ENCODE results near the gene IER5L.

Gene IER5L

DNA sequence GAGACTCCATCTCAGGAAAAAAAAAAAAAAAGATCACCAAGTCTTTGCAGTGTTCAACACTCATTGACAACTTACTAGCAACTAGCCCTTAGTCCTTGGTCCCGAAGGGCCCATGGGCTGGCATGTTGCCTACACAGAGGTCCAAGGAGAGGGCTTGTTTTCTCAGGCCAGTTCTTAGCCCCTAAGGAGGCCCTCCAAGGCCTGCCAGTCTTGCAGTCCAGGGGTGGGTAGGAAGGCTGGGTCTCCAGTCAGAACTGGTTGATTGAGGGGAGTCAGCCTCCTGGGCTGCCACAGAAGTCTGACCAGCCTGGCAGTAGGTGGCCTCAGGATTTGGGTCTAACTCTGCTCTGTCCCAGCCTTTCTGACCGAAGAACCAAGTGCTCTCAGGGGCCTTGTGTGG is 32.7 kb downstream of the IER5L start:
- no peak for DNase-seq (ENCODE audit: low read depth)
- no peak overlapping the region for H3K4me3 ChIP-seq (ENCODE audit: low read length)
- TF ChIP-seq, protein P1, sequence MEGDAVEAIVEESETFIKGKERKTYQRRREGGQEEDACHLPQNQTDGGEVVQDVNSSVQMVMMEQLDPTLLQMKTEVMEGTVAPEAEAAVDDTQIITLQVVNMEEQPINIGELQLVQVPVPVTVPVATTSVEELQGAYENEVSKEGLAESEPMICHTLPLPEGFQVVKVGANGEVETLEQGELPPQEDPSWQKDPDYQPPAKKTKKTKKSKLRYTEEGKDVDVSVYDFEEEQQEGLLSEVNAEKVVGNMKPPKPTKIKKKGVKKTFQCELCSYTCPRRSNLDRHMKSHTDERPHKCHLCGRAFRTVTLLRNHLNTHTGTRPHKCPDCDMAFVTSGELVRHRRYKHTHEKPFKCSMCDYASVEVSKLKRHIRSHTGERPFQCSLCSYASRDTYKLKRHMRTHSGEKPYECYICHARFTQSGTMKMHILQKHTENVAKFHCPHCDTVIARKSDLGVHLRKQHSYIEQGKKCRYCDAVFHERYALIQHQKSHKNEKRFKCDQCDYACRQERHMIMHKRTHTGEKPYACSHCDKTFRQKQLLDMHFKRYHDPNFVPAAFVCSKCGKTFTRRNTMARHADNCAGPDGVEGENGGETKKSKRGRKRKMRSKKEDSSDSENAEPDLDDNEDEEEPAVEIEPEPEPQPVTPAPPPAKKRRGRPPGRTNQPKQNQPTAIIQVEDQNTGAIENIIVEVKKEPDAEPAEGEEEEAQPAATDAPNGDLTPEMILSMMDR (IDR thresholded peaks at IDR 0.05; ENCODE audit: insufficient read depth, low read depth, low read length, missing control alignments), result no peak

DNA sequence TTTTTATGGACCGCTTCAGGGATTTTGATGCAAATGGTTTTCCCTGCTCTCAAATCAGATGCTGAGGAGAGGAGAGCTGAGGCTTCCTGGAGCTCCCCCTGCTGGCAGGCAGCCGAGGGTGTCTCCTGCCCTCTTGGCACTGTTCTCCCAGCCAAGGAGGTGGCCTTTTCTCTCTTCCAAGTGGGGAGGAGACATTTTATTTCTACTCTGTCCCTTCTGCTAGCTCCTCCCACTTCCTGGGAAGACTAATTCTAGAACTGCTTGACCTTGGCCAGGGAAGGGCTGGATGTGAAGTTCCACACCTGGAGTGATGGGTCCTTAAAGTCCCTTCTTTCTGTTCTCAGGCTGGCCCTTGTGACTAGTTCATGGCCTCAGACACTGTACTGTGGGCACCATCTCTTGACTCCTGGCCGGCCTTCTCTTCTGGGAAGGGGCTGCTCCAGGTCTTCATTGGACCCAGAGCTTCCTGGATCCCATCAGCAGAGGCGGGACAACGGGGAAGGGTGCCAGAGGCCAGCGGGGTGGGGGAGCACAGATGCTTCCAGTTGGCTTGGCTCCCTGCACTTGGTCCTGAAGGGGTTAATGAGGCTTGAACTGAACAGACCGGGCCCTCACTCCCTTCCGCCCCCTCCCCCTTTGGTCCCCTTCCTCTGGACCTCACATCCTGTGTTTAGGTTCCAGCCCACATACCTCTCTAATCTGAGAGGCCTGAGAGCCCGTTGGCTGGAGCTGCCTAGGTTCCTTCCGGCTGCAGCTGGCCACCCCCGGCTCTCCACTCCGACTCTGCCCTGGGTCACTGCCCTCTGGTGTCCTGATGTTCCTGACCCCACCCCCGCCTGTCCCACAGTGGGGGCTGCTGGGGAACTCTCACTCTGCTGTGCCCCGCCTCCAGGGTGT is 34.8 kb downstream of the IER5L start:
- DNase-seq (ENCODE audit: low read depth), result peak; percentile 80
- H3K4me3 ChIP-seq (ENCODE audit: low read length), result no peak overlapping the region
- TF ChIP-seq, protein P1 (IDR thresholded peaks at IDR 0.05; ENCODE audit: insufficient read depth, low read depth, low read length, missing control alignments), result peak; percentile 97

DNA sequence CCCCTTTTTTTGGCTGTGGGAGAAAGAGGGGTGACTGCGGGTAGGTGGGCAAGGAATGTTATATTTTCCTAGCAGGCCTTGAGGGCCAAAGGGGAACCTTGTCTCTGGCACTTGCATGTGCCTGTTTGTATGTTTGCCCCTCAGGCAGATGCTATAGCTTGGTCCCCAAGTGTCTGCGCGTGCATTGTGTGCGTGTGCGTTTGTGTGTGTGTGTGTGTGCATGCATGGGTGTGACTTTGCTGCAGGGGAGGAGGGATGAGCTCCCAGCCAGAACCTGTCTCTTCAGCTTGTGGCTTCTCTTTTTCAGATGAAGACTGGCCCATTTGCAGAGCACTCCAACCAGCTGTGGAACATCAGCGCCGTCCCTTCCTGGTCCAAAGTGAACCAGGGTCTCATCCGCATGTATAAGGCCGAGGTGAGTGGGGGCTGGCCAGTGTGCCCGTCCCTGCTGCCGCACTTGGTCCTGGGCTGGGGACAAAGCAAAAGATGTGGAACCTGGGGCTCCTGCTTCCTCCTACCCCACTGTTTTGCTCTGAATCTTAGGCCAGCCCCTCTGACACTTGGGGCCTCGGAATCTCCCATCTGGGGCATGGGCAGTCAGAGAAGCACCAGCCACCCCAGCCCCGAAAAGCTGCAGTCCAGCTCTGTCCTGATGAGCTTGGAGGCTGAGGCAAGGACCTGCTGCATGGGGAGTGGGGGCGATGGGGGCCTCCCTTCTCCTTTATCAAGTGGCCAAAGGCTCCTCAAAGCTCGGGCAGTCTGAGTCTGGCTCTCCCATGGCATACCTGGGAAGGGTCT is 35.7 kb downstream of the IER5L start:
- TF ChIP-seq, protein P1 (IDR thresholded peaks at IDR 0.05; ENCODE audit: insufficient read depth, low read depth, low read length, missing control alignments), result no peak

DNA sequence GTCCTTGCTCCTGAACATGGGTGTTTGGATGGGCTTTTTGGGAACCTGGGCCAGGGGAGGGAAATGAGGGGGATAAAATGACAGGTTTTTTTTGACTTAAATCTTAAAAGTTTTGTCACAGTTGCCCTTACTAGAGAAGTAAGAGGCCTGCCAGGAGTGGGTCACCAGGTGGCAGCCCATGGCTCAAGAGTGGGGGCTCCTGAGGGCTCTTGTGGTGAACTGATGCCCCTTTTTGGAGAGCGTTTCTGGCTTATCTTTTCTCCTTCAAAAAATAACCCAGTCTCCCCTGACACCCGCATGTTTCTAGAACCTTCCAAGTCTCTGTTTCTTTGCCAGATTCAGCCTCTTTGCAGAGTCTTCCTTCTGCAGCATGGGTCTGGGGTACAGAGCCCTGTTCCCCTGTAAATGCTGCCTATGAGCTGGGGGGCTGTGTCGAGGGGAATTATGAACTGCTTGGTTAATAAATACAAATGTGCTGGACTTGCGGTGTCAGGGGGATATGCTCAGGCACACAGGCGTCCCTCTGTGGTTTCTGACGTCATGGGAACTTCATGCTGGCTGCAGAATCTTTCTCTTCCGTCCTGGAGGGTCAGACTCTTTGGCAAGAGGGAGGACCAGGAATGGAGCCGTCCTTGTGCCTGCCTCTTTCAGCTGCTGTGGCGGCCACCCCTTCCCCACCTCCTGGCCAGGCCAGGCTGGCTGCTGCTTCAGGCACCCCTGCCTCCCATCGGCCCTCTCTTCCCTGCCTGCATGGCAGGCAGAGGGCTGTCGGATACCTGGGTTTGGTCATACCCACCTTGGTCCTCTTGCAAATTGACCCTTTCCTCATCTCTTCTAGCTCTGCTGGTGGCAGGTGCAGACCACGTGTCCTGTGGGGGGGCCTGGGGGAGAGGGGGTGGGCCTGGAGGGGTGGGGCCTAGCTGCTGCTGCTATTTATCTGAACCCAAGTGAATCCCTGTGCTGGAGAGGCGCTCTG is 36.7 kb downstream of the IER5L start:
- peak overlapping the region; percentile 20 for H3K4me3 ChIP-seq (ENCODE audit: low read length)
- peak; percentile 55 for DNase-seq (ENCODE audit: low read depth)
- TF ChIP-seq, protein P1 (IDR thresholded peaks at IDR 0.05; ENCODE audit: insufficient read depth, low read depth, low read length, missing control alignments), result no peak

More for the DNA sequence above, 35.7 kb downstream of the IER5L start:
- H3K4me3 ChIP-seq (ENCODE audit: low read length), result no peak overlapping the region
- DNase-seq (ENCODE audit: low read depth), result no peak

DNA sequence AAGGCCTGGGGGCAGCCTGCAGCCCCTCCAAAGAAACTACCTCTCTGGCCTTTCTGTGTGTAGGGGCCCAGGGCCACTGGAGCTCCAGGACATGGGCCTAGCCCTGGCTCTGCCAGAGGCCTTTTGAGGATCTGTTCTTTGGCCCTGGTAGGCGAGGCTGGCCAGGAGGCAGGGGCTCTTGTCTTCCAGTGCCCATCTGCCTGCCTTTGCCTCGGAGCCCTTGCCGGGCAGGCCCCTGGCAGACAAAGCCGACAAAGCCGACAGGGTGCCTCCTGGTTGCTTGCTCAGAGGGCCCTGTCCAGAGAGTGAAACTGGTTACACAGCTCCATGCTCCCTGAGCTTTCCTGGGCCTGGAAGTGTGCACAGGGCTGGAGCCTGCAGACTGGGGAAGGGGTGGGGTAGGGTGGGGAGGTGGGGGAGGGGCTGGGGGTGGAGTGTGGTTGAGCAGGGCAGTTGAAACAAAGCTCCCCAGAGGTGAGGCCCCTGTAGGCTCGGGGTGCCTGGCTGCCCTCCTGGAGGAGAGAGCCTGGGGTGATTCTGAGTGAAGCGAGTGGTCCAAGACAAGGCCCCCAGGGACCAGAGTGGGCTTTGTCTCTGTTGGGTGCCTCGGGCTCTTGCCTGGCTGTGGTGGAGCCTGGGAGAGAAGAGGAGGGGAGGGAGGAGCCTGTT is 37.5 kb downstream of the IER5L start:
- H3K4me3 ChIP-seq (ENCODE audit: low read length), result peak overlapping the region; percentile 47
- peak; percentile 77 for DNase-seq (ENCODE audit: low read depth)
- TF ChIP-seq, protein P1 (IDR thresholded peaks at IDR 0.05; ENCODE audit: insufficient read depth, low read depth, low read length, missing control alignments), result no peak

GRCh38 chr9:129139993-129140396 is 38.1 kb downstream of the IER5L start:
- H3K4me3 ChIP-seq (ENCODE audit: low read length), result peak overlapping the region; percentile 50
- TF ChIP-seq, protein P1 (IDR thresholded peaks at IDR 0.05; ENCODE audit: insufficient read depth, low read depth, low read length, missing control alignments), result no peak
- DNase-seq (ENCODE audit: low read depth), result peak; percentile 100
